Activated CD4-positive, alpha-beta T cell treated with anti-CD3 and anti-CD28 coated beads, Interleukin-2, amount 50 U/mL, for 48 hours (primary cell): ENCODE measurements around the gene SUSD5.
"Not testable (repeated sequence)": the region's sequence is repeated elsewhere in the genome, so short reads cannot be mapped to it uniquely, and the experiment has no call there.

Experiments
- DNase-seq, 2 experiments: peaks; one replicate each; pipeline ENCODE4 v3.0.0-alpha.2; 2020

SUSD5 gene

DNA sequence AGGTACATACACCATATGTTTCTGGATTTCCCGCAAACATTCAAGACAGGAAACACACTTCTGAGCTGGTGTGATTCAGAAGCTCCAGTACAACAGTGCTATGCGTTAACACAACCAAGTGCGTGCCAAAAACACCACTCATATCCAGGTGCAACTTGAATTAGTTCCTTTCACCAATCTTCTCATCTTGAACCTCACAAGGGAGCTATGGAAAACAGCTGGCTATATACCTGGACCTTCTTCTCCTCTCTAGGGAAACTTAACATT, 31.3 kb downstream of the SUSD5 start:
- no peak for DNase-seq

GRCh38 chr3:33186524-33187367, 31.9 kb downstream of the SUSD5 start:
- DNase-seq = no peak

DNA sequence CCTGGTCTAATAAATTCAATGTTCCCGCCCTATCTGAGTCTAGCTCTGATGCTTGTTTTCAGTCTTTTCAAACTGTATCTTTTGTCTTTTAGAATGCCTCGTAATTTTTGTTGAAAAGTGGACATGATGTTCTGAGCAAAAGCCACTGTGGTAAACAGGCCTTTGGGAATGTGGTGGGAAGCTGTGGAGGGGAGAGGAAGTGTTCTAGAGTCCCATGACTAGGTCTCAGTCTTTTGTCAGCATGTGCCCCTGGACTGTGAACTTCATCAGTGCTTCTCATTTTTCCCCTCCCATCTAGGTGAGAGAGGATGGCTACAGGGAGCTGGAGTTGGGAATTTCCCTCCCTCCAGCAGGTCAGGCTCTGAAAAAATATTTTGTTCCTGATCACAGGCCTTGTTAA, 33.7 kb downstream of the SUSD5 start:
- no peak for DNase-seq

- not testable (repeated sequence) for DNase-seq
Measured at GRCh38 chr3:33181641-33182040, 37.0 kb downstream of the SUSD5 start.

- DNase-seq = no peak
Measured at GRCh38 chr3:33181229-33181628, 37.4 kb downstream of the SUSD5 start.

- no peak for DNase-seq
Measured at GRCh38 chr3:33179132-33179531, 39.5 kb downstream of the SUSD5 start.

DNA sequence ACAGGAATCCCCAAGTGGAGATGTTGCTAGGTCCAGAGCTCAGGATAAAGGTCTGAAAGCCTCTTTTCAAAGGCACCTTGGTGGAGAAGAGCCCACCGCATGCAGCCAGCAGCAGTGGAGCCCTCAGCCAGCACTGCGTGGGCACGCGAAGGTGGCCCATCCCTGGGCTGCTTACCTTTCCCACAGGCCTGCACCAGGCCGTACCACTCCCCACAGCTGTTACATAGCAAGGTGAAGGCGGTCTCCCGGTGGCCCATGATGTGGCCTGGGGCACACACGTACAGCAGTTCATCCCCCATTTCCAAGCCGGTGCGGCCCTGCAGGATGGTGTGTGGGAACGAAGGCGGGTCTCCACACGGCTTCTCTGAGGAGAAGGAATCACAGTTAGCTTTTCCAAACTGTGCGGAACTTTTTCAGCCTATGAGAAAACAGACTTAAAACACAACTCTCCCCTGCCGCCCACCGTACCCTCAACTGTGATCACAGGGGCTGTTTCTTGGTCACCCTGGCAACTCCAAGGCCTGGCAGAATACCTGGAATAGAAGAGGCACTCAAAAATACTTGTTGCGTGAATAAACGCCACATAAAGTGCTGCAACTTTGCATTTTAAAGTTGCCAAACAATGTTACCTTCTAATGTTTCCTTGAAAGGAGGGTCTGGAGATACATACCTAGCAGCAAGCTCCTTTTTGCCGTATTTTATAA, 43.7 kb downstream of the SUSD5 start:
- DNase-seq = no peak

- no peak for DNase-seq
Measured at GRCh38 chr3:33174095-33174494, 44.5 kb downstream of the SUSD5 start.

DNA sequence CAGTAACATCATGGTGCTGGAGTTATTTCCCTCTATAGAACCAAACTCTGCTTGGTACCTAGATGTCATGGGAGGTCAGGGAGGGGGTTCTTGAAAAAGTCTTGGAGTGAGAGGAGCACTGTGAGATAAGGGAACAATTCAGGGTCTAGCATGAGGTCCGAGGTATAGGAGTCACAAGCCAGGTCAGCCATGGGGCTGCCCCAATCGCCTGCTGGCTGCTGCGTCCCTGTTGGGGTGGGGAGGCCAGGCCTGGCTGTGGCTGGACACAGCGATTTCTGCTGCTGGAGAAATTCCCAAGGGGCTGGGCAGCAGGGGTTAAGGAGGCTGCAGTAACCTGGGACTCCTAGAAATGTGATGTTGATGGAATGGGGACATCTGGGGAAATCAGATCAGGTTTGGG, 44.9 kb downstream of the SUSD5 start:
- no peak for DNase-seq

DNA sequence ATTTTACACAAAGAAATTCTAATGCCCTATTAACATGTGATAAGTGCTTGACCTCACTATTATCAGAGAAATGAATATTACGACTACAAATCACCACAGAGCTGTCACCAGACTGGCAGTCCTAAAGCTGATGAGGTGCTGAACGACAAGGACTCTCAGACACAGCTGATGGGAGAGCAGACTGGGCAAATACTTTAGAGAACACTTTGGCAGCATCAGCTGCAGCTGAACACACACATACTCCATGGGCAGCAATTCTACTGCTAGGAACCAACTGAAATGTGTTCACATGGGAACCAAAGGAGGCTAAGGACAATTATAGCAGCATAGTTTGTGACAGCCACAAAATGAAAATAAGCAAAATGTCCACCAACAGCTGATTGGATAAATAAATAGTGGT, 45.5 kb downstream of the SUSD5 start:
- no peak for DNase-seq

DNA sequence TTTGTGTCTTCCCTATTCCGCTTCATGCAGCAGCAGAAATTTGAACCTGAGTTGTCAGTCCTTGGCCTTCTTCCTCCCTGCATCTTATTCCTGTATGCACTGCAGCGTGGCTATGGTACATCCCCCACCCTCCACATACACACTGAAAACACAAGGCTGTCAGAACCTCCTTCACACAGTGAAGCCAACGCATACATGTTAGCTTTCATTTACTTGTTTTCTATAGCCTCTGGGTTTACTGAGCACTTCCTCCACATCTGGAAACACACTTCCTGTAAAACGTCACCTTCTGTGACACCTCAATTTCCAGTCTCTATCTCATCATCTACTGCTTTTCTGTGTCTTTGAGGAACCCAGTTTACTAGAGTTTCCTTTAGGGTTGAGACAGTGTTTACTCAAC, 47.0 kb downstream of the SUSD5 start:
- no peak for DNase-seq

DNA sequence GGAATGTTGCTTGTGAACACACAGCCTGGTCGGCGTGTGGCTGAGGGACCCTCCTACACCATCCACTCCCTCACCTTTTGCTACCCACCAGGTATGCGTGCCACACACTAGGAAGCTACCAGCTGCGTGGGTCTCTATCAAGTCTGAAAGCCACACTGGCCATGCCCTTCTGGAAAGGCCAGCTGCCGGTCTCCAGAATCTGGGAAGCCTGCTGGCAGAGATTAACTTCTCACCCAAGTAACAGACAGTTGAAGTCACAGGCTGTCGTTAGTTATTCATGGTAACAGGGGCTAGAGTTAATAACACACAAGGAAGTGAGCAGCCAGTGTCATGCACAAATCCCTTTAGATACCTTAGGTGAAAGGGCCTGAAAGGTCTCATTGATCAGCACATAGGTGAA, 48.1 kb downstream of the SUSD5 start:
- DNase-seq = no peak

GRCh38 chr3:33167716-33168336, 50.8 kb downstream of the SUSD5 start:
- DNase-seq = no peak

GRCh38 chr3:33167284-33167683, 51.3 kb downstream of the SUSD5 start:
- no peak for DNase-seq

- no peak for DNase-seq
Measured at GRCh38 chr3:33166095-33166494, 52.5 kb downstream of the SUSD5 start.

- no peak for DNase-seq
Measured at GRCh38 chr3:33165372-33165771, 53.2 kb downstream of the SUSD5 start.

DNA sequence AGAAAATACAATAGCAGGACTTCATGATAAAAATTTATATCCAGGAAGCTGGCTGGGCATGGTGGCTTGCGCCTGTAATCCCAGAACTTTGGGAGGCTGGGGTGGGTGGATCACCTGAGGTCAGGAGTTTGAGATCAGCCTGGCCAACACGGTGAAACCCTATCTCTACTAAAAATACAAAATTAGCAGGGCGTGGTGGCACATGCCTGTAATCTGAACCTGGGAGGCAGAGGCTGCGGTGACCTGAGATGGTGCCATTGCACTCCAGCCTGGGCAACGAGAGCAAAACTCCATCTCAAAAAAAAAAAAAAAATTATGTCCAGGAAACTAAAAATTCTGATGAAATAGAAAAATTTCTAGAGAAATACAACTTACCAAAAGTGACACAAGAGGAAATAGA, 56.0 kb downstream of the SUSD5 start:
- not testable (repeated sequence) for DNase-seq

DNA sequence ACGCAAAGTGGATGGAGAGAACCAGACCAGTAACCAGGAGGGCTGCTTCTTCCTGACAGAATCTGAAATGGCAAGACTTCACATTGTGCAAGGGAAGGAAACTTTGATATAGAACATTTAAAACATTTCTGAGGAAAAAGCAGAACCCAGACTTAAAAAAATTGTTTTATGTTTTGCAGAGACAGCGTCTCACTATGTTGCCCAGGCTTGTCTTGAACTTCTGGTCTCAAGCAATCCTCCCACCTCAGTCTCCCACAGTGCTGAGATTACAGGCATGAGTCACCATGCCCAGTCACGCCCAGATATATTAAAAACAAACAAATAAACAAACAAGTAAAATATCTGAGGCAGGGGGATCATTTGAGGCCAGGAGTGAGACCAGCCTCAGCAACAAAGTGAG, 58.6 kb downstream of the SUSD5 start:
- DNase-seq = no peak

DNA sequence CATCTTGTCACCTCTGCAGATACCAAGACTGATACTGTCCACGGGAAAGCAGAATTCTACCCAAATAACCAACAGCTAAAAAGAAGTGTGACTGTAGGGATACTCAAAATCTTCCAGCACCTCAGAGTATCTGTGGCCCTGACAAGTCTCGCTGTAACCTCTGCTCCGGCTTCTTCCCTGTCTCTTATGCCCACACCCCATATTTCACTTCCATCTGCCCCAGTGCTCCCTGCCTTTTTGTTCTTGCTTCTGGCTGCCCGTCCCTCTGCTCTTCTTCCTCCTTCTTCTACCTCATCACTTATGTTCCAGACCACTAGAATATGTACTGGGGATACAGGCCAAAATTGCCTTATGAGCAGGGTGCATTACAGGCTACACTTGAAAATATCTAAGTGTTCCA, 59.4 kb downstream of the SUSD5 start:
- DNase-seq = no peak

- no peak for DNase-seq
Measured at GRCh38 chr3:33155301-33155700, 63.3 kb downstream of the SUSD5 start.

GRCh38 chr3:33153782-33154181, 64.8 kb downstream of the SUSD5 start:
- DNase-seq = no peak

DNA sequence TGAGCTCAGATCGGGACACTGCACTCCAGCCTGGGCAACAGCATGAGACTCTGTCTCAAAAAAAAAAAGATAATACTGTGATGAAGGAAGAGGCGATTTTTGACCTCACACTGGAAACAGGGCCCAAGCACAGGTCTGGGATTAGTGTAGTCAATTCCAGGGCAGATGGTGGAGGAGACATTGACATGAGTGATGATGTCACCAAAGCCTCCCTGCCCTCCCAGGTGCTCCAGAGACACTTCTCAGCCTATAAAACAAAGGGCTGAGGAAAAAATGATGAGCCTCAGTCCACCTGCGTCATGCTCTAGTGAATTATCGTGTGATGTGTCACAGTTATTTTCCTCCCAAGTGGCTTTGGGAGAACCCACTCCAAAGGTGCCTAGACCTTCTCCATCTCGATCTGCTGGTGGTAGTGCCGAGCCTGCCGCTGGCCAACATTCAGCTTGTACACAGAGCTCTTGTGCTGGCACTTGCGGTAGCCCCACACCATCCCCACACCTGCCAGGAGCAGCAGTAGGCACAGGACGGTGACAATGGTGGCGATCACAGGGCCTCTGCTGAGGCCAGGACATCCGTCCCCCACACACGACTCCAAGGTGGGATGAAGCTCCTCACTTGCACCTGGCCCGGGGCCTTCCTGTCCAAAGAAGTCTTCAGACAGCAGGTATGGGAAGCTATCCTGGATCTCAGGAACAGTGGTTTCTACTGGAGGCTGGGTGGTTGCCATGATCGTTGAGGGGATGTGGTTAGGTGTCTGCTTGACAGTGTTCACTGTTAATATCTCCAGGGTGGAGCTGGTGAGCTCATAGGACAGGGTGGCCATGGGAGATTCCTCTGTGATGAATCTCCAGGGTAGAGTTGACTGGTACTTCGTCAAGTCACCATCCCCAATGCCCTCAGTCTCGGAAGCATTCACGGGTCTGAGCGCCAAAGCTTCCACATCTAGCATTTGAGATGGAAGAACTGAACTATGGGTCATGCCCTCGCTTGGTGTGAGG, 65.9 kb downstream of the SUSD5 start:
- DNase-seq = no peak

DNA sequence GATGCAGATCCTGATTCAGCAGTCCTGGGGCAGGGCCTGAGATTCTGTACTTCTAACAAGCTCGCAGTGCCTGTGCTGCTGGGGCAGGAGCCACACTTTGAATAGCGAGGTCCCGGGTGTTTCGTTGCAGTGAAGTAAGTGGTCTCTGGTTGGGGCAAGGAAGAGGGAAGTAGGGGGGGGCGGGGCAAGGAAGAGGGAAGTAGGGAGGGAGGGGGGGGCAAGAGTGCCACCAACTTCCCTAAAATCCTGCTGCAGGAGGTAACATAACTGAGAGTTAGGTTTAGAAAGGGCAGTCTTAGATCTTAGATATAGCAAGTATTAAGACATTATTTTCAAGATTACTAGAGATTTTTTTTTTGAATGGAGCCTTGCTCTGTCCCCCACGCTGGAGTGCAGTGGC, 69.3 kb downstream of the SUSD5 start:
- DNase-seq = no peak
